HG02588 (cell line): ENCODE data around the gene MLLT10.
"Not testable (repeated sequence)": the region's sequence is repeated elsewhere in the genome, so short reads cannot be mapped to it uniquely, and the experiment has no call there.

Experiments
- ATAC-seq: cut with Tn5 transposase; IDR thresholded peaks from one replicate; pipeline ENCODE4 v1.9.1; 2021; ENCODE audit warnings: mild to moderate bottlenecking, moderate library complexity; ENCODE audit not compliant: unreplicated experiment

The MLLT10 gene

GRCh38 chr10:21574514-21574913 lies 40.5 kb downstream of the MLLT10 start:
- not testable (repeated sequence) for ATAC-seq

DNA sequence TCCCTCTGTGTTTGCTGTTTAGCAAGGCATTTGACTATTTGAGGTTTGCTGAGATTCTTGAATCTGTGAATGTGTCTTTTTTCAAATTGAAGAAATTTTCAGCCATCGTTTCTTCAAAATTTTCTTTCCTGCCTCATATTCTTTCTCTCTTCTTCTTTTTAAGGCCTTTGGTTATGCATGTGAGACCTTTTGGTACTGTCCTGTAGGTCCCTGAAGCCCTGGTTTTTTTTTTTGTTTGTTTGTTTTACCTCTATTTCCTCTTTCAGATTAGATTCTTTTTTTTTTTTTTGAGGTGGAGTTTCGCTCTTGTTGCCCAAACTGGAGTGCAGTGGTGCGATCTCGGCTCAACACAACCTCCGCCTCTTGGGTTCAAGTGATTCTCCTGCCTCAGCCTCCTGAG lies 45.3 kb downstream of the MLLT10 start:
- no peak for ATAC-seq

DNA sequence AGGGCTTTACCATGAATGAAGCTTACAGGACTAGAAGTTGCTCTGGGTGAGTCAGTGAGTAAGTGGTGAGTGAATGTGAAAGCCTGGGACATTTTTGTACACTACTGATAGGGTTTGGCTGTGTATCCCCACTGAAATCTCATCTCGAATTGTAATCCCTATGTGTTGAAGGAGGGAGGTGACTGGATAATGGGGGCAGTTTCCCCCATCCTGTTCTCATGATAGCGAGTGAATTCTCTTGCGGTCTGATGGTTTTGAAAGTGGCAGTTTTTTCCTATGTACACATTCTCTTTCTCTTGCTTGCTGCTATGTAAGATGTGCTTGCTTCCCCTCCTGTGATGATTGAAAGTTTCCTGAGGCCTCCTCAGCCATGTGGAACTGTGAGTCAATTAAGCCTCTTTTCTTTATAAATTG lies 47.4 kb downstream of the MLLT10 start:
- peak; percentile 81 for ATAC-seq

DNA sequence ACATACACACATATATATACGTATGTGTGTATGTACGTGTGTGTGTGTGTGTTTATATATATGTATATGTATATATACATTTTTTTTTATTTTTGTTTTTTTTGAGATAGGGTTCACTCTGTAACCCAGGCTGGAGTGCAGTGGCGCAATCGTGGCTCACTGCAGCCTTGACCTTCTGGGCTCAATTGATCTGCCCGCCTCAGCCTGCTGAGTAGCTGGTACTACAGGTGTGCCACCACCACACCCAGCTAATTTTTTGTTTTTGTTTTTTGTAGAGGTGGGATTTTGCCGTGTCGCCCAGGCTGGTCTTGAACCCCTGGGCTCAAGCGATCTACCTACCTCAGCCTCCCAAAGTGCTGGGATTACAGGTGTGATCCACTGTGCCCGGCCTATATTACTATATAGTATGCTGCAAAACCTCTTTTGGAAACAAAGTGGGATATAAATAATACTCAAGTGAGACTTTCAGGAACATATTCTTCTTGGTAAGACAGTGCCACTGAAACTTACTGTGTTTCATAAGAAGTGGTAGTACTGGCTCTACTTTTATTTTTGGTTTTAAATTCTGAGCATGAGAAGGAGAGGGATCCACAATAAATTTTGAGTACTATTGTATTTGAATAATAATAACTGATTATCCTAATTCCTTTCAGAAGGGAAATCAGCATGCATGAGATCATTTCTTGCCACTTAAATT lies 51.0 kb downstream of the MLLT10 start:
- ATAC-seq: no peak

DNA sequence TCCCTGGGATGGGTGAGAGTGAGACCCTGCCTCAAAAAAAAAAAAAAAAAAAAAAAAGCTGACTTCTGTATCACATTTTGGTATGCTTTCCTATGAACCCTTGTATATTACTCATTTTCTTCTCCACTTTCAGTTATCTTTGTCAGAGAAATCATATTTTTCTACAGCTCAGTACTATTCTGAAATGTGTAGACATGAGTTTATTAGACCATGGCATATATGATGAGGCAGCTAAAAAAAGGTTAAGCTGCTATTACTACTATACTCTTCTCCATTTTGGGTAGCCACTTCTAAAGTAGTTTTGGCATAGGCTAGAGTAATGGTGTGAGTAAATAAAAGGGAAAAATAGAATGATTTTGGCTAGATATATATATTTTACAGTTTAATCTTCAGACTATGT lies 53.4 kb downstream of the MLLT10 start:
- no peak for ATAC-seq

DNA sequence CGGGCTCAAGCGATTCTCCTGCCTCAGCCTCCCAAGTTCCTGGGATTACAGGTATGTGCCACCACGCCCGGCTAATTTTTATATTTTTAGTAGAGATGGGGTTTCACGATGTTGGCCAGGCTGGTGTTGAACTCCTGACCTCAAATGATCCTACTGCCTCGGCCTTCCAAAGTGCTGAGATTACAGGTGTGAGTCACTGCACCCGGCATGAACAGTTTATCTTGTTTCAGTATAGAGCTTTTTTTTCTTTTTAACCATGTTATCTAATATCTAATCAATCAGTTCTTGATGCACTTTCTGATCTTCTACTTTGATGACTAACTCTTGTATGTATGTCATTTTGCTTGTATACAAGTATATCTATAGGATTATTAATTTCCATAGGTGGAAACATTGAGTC lies 54.1 kb downstream of the MLLT10 start:
- ATAC-seq: not testable (repeated sequence)

- no peak for ATAC-seq
Observed at GRCh38 chr10:21593986-21594385, 60.0 kb downstream of the MLLT10 start.

- ATAC-seq: no peak
Observed at GRCh38 chr10:21599582-21599981, 65.5 kb downstream of the MLLT10 start.

- ATAC-seq: no peak
Observed at GRCh38 chr10:21600804-21601433, 66.9 kb downstream of the MLLT10 start.

DNA sequence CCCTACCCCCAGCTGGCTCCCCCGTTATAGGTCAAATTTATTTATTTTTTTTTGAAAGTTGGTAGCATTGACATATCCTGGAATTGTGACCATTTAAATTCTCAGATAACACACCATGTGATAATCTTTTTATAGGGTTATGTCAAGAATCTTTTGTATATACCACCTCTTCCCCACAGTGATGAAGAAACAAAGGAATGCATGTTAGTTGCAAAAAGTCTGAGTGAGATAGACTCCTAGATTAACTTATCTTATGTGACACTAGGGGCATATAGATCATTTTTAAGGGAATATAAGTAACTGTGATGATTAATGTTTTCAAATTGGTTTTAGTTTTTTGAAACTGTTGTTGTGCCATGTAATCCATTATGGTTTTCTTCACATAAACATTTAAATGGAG lies 68.3 kb downstream of the MLLT10 start:
- ATAC-seq: no peak

- no peak for ATAC-seq
Observed at GRCh38 chr10:21603721-21604120, 69.7 kb downstream of the MLLT10 start.

- ATAC-seq: no peak
Observed at GRCh38 chr10:21604651-21605050, 70.6 kb downstream of the MLLT10 start.

DNA sequence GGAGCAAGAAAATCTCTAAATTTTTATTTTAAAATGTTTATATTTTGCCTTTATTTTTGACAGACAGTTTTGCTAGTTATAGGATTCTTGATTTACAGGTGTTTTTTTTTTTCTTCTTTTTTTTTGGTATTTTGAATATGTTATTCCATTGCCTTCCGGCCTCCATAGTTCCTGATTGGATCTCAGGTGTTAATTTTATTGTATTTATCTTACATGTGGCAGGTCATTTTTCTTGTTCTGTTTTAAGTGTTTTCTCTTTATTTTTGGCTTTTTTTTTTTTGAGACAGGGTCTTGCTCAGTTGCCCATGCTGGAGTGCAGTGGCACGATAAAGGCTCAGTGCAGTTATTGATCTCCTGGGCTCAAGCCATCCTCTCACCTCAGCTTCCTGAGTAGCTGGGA lies 73.9 kb downstream of the MLLT10 start:
- no peak for ATAC-seq

DNA sequence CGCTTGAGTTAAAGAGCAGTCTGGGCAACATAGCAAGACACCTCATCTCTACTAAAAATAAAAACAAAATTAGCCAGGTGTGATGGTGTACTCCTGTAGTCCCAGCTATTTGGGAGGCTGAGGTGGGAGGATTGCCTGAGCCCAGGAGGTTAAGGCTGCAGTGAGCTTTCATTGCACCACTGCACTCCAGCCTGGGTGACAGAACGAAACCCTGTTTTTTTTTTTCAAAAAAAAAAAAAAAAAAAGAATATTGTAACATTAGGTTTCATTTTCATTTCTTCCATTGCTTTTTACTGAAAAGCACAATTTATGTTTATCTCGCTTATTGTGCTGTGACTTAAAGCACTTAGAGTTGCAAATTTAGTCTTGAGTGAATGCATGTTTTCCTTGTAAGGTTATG lies 80.0 kb downstream of the MLLT10 start:
- ATAC-seq: no peak

DNA sequence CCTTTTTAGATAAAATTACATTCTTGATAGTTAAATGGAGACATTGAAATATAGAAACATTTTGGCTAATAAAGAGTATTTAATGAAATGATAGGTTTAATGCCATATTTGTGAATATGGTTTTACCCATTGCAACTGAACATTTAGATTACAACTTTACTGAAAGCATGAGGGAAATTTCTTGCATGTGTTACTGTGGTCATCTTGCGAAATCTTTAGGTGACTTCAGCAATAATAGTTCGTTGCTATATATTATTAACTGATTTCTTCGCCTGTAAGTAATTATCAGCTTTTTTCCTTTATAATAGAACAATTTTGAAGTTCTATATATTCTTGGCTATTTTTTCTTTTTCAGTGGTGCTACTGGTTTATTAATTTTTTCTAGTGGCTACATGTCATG lies 83.2 kb downstream of the MLLT10 start:
- no peak for ATAC-seq

DNA sequence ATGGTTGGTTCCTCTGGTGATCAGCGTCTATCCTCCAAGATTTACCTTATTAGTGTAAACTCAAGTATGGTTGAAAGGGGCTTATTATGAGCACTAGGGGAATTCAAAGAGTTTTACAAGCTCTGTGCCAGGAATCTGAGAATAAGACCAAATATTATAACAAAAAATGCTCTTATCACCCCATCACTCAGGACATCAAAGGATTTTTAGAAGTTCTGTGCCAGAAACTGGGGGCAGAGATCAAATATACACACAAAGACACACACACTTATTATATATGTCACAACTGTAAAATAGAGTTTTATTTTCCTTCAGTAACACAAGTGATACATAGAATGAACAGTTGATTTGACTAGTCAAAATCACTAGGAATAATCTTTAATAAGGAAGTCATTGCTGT lies 89.3 kb downstream of the MLLT10 start:
- ATAC-seq: no peak

- ATAC-seq: not testable (repeated sequence)
Observed at GRCh38 chr10:21624421-21624820, 90.4 kb downstream of the MLLT10 start.

DNA sequence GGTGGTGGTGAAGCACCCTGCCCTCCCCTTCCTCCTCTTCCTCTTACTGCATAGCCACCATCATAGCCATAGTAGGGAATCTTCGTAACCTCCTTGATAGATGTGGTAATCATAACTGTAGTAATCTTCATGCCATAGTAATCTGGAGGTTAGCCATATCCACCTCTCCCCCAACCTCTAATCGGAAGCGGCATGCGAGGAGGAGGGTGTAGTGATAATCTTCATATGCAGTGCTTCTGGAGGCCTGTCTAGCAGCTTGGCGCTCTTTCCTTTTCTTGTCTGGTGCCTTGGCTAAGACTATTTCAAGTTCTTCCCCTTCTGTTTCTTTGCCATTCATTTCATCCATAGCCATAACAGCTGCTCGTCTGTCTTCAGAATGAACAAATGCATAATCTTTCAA lies 90.9 kb downstream of the MLLT10 start:
- ATAC-seq: no peak

- no peak for ATAC-seq
Observed at GRCh38 chr10:21625623-21626229, 91.7 kb downstream of the MLLT10 start.

GRCh38 chr10:21626457-21627161 lies 92.6 kb downstream of the MLLT10 start:
- no peak for ATAC-seq

- ATAC-seq: no peak
Observed at GRCh38 chr10:21627331-21627730, 93.3 kb downstream of the MLLT10 start.

DNA sequence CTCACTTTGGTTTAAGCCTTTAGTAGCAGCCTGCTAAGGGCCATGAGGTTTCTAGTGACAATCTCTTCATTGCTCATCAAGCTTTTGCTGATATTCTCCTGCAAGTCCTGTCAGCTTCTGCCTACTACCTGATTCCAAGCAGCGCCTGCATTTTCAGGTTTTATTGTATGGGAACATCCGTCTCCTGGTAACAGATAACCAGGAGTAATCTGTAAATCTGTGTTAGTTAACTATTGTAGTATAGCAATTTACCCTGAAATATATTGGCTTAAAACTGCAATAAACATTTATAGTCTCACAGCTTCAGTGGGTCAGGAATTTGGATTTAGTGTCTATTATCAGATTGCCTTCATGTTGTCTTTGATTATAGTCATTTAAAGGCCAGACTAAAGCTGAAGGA lies 94.0 kb downstream of the MLLT10 start:
- ATAC-seq: no peak
